ENCODE data around the gene PCNX2. TPM values are rescaled to one million over a fixed set of nuclear protein-coding genes. Genes with fewer than 3 reads are reported as not detected.

Gene PCNX2
- polyA plus RNA-seq, 1 donor: 2.2 TPM

DNA sequence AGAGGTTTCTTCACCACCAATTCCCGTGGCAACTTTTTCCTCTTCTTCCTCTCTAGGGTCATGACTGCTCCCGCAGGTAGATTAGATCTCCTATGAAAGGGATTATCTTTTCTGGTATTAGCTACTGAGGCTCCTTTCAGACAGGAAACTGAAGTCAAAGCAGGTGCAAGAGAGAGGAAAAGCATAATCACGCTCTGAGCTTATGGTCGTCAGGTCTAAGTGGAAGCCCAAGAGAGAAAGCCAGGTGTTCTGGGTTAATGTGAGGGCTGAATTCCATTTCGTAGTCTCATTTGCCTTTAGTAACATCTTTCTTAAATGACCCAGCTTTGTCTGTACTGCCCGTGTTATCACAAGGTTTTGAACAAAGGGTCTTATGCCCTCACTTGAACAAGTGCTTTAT, 23.7 kb upstream of the PCNX2 start:
- no peak for DNase-seq

GRCh38 chr1:233316473-233316872, 20.9 kb upstream of the PCNX2 start:
- DNase-seq: no peak

- DNase-seq: no peak
Measured at GRCh38 chr1:233315718-233316301, 20.3 kb upstream of the PCNX2 start.

DNA sequence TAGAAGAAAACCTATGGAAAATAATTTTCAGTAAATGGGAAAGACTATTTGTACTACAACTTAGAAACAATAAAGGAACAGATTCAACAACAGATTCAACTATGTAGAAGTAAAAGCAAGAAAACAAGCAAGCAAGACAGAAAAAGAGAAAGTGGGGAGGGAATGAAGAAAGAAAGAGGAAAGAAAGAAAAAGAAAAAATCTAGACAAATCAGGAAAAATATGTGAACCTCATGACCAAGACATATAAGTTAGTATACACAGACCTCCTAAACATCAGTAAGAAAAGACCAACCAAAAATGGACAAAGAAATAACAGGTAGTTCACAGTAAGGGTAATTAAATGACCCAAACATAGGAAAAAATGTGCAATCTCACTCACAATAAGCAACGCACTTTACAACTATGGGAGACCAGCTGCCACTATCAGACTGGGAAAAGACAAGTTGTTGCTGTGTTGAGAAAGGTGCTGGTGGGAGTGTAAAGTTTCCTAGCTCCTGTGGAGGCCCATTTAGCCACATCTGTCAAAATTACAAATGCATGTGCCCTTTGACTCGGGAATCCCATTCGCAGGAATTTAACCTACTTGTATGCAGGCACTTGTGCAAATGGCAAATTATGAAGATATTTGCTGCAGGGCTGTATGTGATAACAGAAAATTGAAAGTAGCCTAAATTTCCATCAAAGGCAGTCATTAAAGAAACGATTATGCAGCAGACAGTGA, 18.1 kb upstream of the PCNX2 start:
- no peak for DNase-seq

DNA sequence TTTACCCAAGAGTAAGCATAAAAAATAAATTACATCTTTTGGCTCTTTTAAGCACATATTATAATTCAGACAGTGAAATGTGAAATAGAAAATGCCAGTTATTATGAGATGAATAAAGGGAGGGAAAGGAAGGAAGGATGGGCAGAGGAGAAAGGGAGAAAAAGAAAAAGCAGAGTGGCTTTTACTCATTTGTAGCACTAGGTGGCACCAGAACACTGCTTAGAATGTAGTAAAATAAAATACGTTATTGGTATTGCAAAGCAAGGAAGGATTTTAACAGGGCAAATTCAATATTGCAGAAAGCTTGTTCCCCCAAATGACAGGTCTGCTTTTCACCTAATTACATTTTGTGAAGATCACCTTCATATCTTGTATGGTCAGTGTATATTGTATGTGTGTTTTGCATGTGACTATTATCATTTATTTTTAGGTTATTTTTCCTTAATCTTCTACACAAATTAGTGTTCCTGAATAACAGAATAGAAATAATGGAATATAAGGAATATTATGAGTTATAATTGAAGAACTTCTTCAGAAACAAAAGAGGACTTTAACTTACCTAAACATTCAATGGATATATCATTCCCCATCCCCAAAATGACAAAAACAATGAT, 9.1 kb upstream of the PCNX2 start:
- peak; percentile 15 for DNase-seq

- no peak for DNase-seq
Measured at GRCh38 chr1:233300326-233300725, 4.8 kb upstream of the PCNX2 start.

DNA sequence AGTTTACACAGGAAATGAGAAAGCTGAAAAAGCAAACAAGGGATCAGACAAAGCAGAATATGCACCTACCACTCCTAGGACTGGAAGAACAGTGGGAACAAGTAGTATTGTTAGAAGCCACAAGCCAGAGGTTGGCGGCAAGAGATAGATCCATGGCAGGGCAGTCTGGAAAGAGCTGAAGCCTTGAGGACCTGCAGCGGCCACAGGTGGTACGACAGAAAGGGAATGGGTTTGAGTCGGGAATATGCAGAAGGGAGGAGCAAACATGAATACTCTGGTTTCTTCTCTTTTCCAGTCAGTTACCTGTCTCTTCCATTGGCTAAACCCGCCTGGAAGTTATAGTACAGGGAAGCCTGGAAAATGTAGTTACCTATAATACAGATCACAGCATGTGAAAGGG, 3.9 kb upstream of the PCNX2 start:
- DNase-seq: no peak

DNA sequence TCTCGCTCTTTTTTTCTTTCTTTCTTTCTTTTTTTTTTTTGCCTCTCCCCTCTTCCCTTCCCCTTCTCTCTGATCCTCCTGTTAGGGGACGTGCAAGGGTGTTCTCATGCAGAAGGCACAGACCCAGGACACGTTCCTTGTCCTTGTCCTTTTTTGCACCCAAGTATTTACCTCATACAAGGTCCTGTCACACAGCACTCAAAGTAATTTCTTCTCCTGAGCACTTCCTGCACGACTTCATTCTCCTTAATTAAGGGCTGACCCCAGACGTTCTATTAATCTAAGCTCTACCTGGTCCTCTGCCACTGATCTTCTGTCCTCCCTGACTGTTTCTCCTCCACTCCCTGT, 424 bp upstream of the PCNX2 start:
- DNase-seq: no peak

- DNase-seq: peak; percentile 6
Measured at GRCh38 chr1:233294913-233295236, 650 bp downstream of the PCNX2 start.

GRCh38 chr1:233293556-233294446, 1.7 kb downstream of the PCNX2 start:
- no peak for DNase-seq

- DNase-seq: no peak
Measured at GRCh38 chr1:233290396-233291034, 5.0 kb downstream of the PCNX2 start.

GRCh38 chr1:233289676-233290075, 5.8 kb downstream of the PCNX2 start:
- no peak for DNase-seq

DNA sequence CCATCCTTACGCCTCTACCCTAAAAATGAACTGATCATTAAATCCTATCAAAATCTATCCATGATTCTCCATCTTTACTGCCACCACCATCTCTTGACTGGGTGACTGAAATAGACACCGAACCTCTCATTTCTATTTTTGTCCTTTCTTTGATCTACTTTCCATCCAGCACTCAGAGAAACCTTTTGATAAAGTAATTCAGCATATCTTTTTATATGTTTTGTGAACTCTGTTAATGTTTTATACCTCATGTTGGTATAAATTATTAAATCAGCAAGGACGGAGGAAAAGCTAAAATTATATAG, 13.0 kb downstream of the PCNX2 start:
- no peak for DNase-seq

GRCh38 chr1:233281711-233282581, 13.6 kb downstream of the PCNX2 start:
- peak; percentile 3 for DNase-seq

- DNase-seq: no peak
Measured at GRCh38 chr1:233279971-233280370, 15.6 kb downstream of the PCNX2 start.

- DNase-seq: no peak
Measured at GRCh38 chr1:233278631-233279030, 16.9 kb downstream of the PCNX2 start.

- no peak for DNase-seq
Measured at GRCh38 chr1:233277637-233278606, 17.6 kb downstream of the PCNX2 start.

DNA sequence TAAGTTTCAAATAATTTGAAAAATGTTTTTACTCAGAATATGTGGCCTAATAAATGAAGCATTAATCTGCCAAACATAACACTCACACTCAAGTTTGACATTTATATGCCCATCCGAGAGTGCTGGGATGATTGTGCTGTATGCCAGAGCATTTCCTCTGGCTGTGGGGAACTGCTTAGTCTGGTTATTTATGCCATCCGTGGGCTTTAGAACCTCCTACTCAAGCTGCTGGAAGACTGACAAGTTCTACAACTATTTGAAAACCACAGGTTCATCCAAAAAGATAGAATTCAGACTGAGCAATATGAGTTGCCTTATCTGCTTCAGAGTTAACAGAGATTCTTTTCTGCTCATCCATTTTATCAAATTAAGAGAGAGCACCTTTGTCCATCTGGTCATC, 25.9 kb downstream of the PCNX2 start:
- DNase-seq: no peak

DNA sequence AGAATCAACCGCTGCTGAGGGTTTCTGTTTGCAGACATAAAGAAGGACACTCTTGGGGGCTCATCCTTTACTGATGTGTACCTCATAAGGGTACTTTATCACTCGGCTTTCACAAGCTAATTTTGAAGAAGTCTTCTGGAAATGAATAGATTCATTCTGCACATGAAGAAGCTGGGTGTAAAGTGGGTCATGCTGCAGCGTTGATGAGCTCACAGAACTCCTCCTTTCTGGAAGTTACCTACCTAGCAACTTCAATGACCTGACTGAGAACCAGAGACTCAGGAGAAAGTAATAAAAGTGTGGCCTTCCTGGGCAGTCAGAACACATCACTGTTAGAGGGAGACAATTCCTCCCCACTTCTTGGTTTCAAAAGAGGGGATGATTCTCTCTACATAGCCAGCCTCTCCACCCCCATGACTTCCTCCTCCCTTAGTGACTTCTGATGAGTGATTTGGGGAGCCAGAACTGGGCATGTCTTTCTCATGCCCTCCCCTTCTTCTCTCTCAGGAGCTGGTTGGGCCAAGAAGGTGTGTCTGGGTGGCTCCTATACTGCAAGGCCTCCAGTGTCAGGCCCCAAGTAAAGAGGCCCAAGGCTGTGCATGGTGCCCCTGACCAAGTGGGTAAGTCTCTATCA, 27.0 kb downstream of the PCNX2 start:
- DNase-seq: no peak

DNA sequence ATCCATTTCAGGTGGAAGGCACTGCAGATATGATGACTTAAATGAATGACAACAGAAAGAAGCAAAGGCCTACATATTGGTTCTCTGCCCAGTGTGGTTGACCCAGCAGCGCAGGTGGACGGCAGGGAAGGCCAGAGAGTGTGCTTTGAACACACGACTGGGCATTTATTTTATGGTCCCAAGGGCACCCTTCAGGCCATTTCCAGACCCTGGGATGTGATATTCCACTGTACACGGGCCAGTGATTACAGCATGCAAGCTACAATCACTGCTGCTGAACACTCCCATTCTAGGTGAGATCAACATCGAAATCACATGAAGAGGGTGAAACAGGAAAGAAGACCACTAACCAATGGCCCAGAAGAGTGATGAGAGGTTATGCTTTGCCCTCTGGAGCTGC, 33.8 kb downstream of the PCNX2 start:
- DNase-seq: no peak
